ENCODE measurements around the gene PRSS57.

Gene PRSS57

GRCh38 chr19:664913-665443 lies 30.3 kb downstream of the PRSS57 start:
- Histone ChIP-seq H3K27me3 (ENCODE audit: control insufficient read depth, insufficient read depth, low read length) (no peaks in the 10 kb centered on the region), H3K79me2 (peaks cover 27% of the 10 kb centered on the region), H3K27ac (no peak overlapping the region), H3K9me3 (ENCODE audit: control insufficient read depth, low read length) (no peaks in the 10 kb centered on the region), H3K36me3 (ENCODE audit: control insufficient read depth, insufficient read depth, low read length) (no peaks in the 10 kb centered on the region), H3K9ac (no peak overlapping the region), H2AFZ (peak overlapping the region; percentile 9), H3K4me3 (ENCODE audit: low read depth, low read length) (peak overlapping the region; percentile 31), H3K4me1 (peaks cover 12% of the 10 kb centered on the region), H3K4me2 (ENCODE audit: low read length) (peak overlapping the region; percentile 67)
- peak; percentile 94 for TF ChIP-seq CTCF (IDR thresholded peaks at IDR 0.05)

GRCh38 chr19:663682-664117 lies 31.6 kb downstream of the PRSS57 start:
- H2AFZ ChIP-seq = peak overlapping the region; percentile 98
- H3K27me3 ChIP-seq (ENCODE audit: control insufficient read depth, insufficient read depth, low read length) = no peaks in the 10 kb centered on the region
- H3K9me3 ChIP-seq (ENCODE audit: control insufficient read depth, low read length) = no peaks in the 10 kb centered on the region
- H3K4me2 ChIP-seq (ENCODE audit: low read length) = peak overlapping the region; percentile 78
- peaks cover 12% of the 10 kb centered on the region for H3K4me1 ChIP-seq
- peaks cover 37% of the 10 kb centered on the region for H3K79me2 ChIP-seq
- peak overlapping the region; percentile 90 for H3K9ac ChIP-seq
- peak overlapping the region; percentile 72 for H3K4me3 ChIP-seq (ENCODE audit: low read depth, low read length)
- TF ChIP-seq CTCF (IDR thresholded peaks at IDR 0.05) = no peak
- H3K27ac ChIP-seq = peak overlapping the region; percentile 99
- H3K36me3 ChIP-seq (ENCODE audit: control insufficient read depth, insufficient read depth, low read length) = no peaks in the 10 kb centered on the region

- no peak for TF ChIP-seq CTCF (IDR thresholded peaks at IDR 0.05)
- Histone ChIP-seq H3K9ac (peak within 1 kb of the TSS; percentile 90), H3K27me3 (ENCODE audit: control insufficient read depth, insufficient read depth, low read length) (no peaks in the 10 kb centered on the region), H2AFZ (peak within 1 kb of the TSS; percentile 98), H3K79me2 (peaks cover 43% of the 10 kb centered on the region), H3K4me3 (ENCODE audit: low read depth, low read length) (peak within 1 kb of the TSS; percentile 74), H3K9me3 (ENCODE audit: control insufficient read depth, low read length) (no peaks in the 10 kb centered on the region), H3K36me3 (ENCODE audit: control insufficient read depth, insufficient read depth, low read length) (no peaks in the 10 kb centered on the region), H3K4me2 (ENCODE audit: low read length) (peak within 1 kb of the TSS; percentile 87), H3K4me1 (peaks cover 12% of the 10 kb centered on the region), H3K27ac (peak within 1 kb of the TSS; percentile 99)
Measured at GRCh38 chr19:662962-663681, 32.1 kb downstream of the PRSS57 start, which contains the start of gene RNF126. RNF126 (minus strand) TSS chr19:663214; CDS start chr19:663121, 93 bp downstream.

- H3K4me3 ChIP-seq (ENCODE audit: low read depth, low read length) = peak overlapping the region; percentile 74
- H3K4me1 ChIP-seq = peaks cover 12% of the 10 kb centered on the region
- H3K4me2 ChIP-seq (ENCODE audit: low read length) = peak overlapping the region; percentile 87
- no peaks in the 10 kb centered on the region for H3K27me3 ChIP-seq (ENCODE audit: control insufficient read depth, insufficient read depth, low read length)
- peak overlapping the region; percentile 67 for H3K9ac ChIP-seq
- H3K27ac ChIP-seq = peak overlapping the region; percentile 4
- H3K9me3 ChIP-seq (ENCODE audit: control insufficient read depth, low read length) = no peaks in the 10 kb centered on the region
- H3K36me3 ChIP-seq (ENCODE audit: control insufficient read depth, insufficient read depth, low read length) = no peaks in the 10 kb centered on the region
- peak overlapping the region; percentile 64 for H2AFZ ChIP-seq
- H3K79me2 ChIP-seq = peaks cover 49% of the 10 kb centered on the region
- no peak for TF ChIP-seq CTCF (IDR thresholded peaks at IDR 0.05)
Measured at GRCh38 chr19:662207-662961, 32.9 kb downstream of the PRSS57 start.
